Mesenchymal stem cell (in vitro differentiated cells and primary cell): ENCODE data around the gene TSC22D2.

Source experiments
- DNase-seq: peaks from one replicate; pipeline ENCODE4 v3.0.0-alpha.2; 2013
- H2AFZ ChIP-seq: one replicate; pipeline ENCODE4 v1.6.1; 2013; ENCODE audit warnings: low read depth, mild to moderate bottlenecking, control low read depth, inconsistent platforms, low read length, moderate library complexity
- H2AK5ac ChIP-seq: 2 replicates; pipeline ENCODE4 v1.6.1; 2013; ENCODE audit warnings: low read length, moderate library complexity, mild to moderate bottlenecking, inconsistent platforms; ENCODE audit not compliant: severe bottlenecking
- H2BK120ac ChIP-seq: one replicate; pipeline ENCODE4 v1.6.1; 2013; ENCODE audit warnings: low read depth, mild to moderate bottlenecking, inconsistent platforms, low read length, moderate library complexity
- H2BK12ac ChIP-seq, 2 experiments: one replicate each; pipeline ENCODE4 v1.6.1; 2013; ENCODE audit warnings: inconsistent platforms in 2 of 2, low read length in 2 of 2, mild to moderate bottlenecking in 2 of 2, moderate library complexity in 2 of 2, control low read depth in 1 of 2
- H2BK15ac ChIP-seq: one replicate; pipeline ENCODE4 v1.6.1; 2013; ENCODE audit warnings: mild to moderate bottlenecking, low read depth, inconsistent platforms; ENCODE audit not compliant: poor library complexity, severe bottlenecking
- H2BK5ac ChIP-seq: 2 replicates; pipeline ENCODE4 v1.6.1; 2013; ENCODE audit warnings: low read depth, mild to moderate bottlenecking, low read length, control low read depth, inconsistent platforms; ENCODE audit not compliant: poor library complexity, severe bottlenecking
- H3K14ac ChIP-seq, 2 experiments: one replicate each; pipeline ENCODE4 v1.6.1; 2013; ENCODE audit warnings: inconsistent platforms in 2 of 2, low read length in 2 of 2, control low read depth in 1 of 2, mild to moderate bottlenecking in 1 of 2, moderate library complexity in 1 of 2
- H3K18ac ChIP-seq, 2 experiments: one replicate each; pipeline ENCODE4 v1.6.1; 2013; ENCODE audit warnings: inconsistent platforms in 2 of 2, low read length in 2 of 2, control low read depth in 1 of 2, low read depth in 1 of 2, mild to moderate bottlenecking in 1 of 2
- H3K23ac ChIP-seq, 2 experiments: one replicate each; pipeline ENCODE4 v1.6.1; 2013; ENCODE audit warnings: inconsistent platforms in 2 of 2, low read length in 2 of 2, mild to moderate bottlenecking in 2 of 2, moderate library complexity in 2 of 2, control low read depth in 1 of 2
- H3K27ac ChIP-seq: 2 replicates; pipeline ENCODE4 v1.5.1; 2013; ENCODE audit warnings: mild to moderate bottlenecking, moderate library complexity, low read length, control low read depth, inconsistent platforms; ENCODE audit not compliant: poor library complexity, severe bottlenecking
- H3K27me3 ChIP-seq, 2 experiments: 2 replicates each; pipeline versions ENCODE4 v1.6.1 to v1.7.0; 2013; ENCODE audit warnings: low read length in 2 of 2, mild to moderate bottlenecking in 2 of 2, moderate library complexity in 2 of 2, control low read depth in 1 of 2, inconsistent platforms in 1 of 2; ENCODE audit not compliant: control insufficient read depth in 1 of 2, insufficient read depth in 1 of 2
- H3K36me3 ChIP-seq, 2 experiments: 2 replicates each; pipeline versions ENCODE4 v1.6.1 to v1.7.0; 2013; ENCODE audit warnings: low read length in 2 of 2, control low read depth in 1 of 2, inconsistent platforms in 1 of 2, low read depth in 1 of 2, mild to moderate bottlenecking in 1 of 2; ENCODE audit not compliant: insufficient read depth in 2 of 2, control insufficient read depth in 1 of 2
- H3K4ac ChIP-seq, 2 experiments: one replicate each; pipeline ENCODE4 v1.6.1; 2013; ENCODE audit warnings: inconsistent platforms in 2 of 2, low read length in 2 of 2, mild to moderate bottlenecking in 2 of 2, moderate library complexity in 2 of 2, control low read depth in 1 of 2, low read depth in 1 of 2
- H3K4me1 ChIP-seq: 2 replicates; pipeline ENCODE4 v1.6.1; 2013; ENCODE audit warnings: low read depth, low read length, control low read depth; ENCODE audit not compliant: control insufficient read depth, insufficient read depth
- H3K4me2 ChIP-seq: 2 replicates; pipeline ENCODE4 v1.6.1; 2013; ENCODE audit warnings: low read length, mild to moderate bottlenecking, inconsistent platforms; ENCODE audit not compliant: poor library complexity, severe bottlenecking
- H3K4me3 ChIP-seq, 2 experiments: 2 replicates each; pipeline versions ENCODE4 v1.5.1 to v1.7.0; 2013; ENCODE audit warnings: low read length in 2 of 2, mild to moderate bottlenecking in 2 of 2, control low read depth in 1 of 2, low read depth in 1 of 2; ENCODE audit not compliant: insufficient read depth in 1 of 2
- H3K79me1 ChIP-seq: replicated peaks from 2 replicates; pipeline ENCODE4 v1.6.1; 2013; ENCODE audit warnings: mild to moderate bottlenecking, control low read depth, low read length, inconsistent platforms; ENCODE audit not compliant: poor library complexity, severe bottlenecking
- H3K9ac ChIP-seq: 2 replicates; pipeline ENCODE4 v1.7.0; 2013; ENCODE audit warnings: mild to moderate bottlenecking, low read length, moderate library complexity
- H3K9me3 ChIP-seq: 2 replicates; pipeline ENCODE4 v1.7.0; 2013; ENCODE audit warnings: mild to moderate bottlenecking, low read length; ENCODE audit not compliant: control insufficient read depth
- H4K8ac ChIP-seq: one replicate; pipeline ENCODE4 v1.6.1; 2013; ENCODE audit warnings: inconsistent platforms, mild to moderate bottlenecking, low read length, moderate library complexity
- H4K91ac ChIP-seq: one replicate; pipeline ENCODE4 v1.6.1; 2013; ENCODE audit warnings: mild to moderate bottlenecking, low read length, inconsistent platforms
- WGBS: methylation state at CpG from one replicate; pipeline ENCODE4 v1.1.7; 2013; ENCODE audit warnings: mixed read lengths; 5-methylcytosine and 5-hydroxymethylcytosine counted together

Gene TSC22D2

DNA sequence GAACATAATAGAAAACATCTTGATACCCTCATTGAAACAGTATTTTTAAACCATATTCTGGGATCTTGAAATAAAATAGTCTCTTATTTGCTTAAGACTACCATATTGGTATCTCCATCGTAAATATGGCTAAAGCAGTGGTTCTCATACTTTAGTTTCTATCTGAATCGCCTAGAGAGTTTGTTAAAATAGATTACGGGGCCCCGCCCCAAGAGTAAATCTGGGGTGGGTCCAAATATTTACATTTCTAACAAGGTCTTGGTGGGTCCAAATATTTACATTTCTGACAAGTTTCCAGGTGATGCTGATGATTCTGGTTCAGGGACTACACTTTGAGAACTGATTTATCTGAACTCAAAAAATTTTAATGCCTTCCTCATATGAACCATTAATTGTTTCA is 45.3 kb downstream of the TSC22D2 start:
- H3K36me3 ChIP-seq = peaks cover 5 to 23% of the 10 kb centered on the region in 2 experiments
- H2BK15ac ChIP-seq = no peak overlapping the region
- H3K18ac ChIP-seq = no peak overlapping the region
- no peaks in the 10 kb centered on the region for H3K27me3 ChIP-seq
- no peak overlapping the region for H2AK5ac ChIP-seq
- H2BK120ac ChIP-seq = no peak overlapping the region
- no peak overlapping the region for H2BK12ac ChIP-seq
- no peak overlapping the region for H3K27ac ChIP-seq
- no peak overlapping the region for H2BK5ac ChIP-seq
- H3K9ac ChIP-seq = no peak overlapping the region
- H3K9me3 ChIP-seq = no peaks in the 10 kb centered on the region
- no peak overlapping the region for H3K14ac ChIP-seq
- H4K91ac ChIP-seq = no peak overlapping the region
- WGBS = 99% methylated on average over 4 of the region's 4 CpGs
- no peak overlapping the region for H3K4me3 ChIP-seq
- no peaks in the 10 kb centered on the region for H3K4me1 ChIP-seq
- no peak overlapping the region for H4K8ac ChIP-seq
- H3K4ac ChIP-seq = no peak overlapping the region
- no peak overlapping the region for H3K23ac ChIP-seq
- no peak overlapping the region for H2AFZ ChIP-seq
- no peak for DNase-seq
- peaks cover under 1% of the 10 kb centered on the region for H3K79me1 ChIP-seq
- no peak overlapping the region for H3K4me2 ChIP-seq

DNA sequence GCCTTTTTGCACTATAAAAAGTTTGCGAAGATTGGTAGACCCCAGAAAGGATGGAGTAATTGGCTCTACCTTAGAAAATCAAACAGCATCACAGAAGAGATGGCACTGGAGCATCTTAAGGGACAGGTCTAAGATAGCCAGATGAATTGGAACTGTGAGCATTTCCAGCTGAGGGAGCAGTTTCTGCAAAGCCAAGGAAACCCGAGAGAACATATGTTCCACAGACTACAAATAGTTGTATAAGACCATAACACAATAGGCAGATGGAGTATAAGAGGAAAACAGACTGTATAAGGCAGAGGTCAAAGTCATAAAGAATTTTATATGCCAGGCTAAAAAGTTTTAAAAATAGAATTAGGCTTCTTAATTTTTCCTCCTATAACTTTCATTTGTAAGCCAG is 46.0 kb downstream of the TSC22D2 start:
- H2AFZ ChIP-seq = no peak overlapping the region
- no peak overlapping the region for H2BK5ac ChIP-seq
- H2AK5ac ChIP-seq = no peak overlapping the region
- H3K36me3 ChIP-seq = peaks cover 8 to 30% of the 10 kb centered on the region in 2 experiments
- no peak overlapping the region for H3K9ac ChIP-seq
- no peak overlapping the region for H3K4ac ChIP-seq
- peaks cover 4% of the 10 kb centered on the region for H3K79me1 ChIP-seq
- H2BK12ac ChIP-seq = no peak overlapping the region
- no peak overlapping the region for H2BK15ac ChIP-seq
- no peaks in the 10 kb centered on the region for H3K27me3 ChIP-seq
- no peak overlapping the region for H3K4me3 ChIP-seq
- no peaks in the 10 kb centered on the region for H3K9me3 ChIP-seq
- no peak overlapping the region for H3K18ac ChIP-seq
- no peak overlapping the region for H4K8ac ChIP-seq
- no peaks in the 10 kb centered on the region for H3K4me1 ChIP-seq
- H4K91ac ChIP-seq = no peak overlapping the region
- WGBS = 100% methylated on average over 1 of the region's 2 CpGs
- H3K27ac ChIP-seq = no peak overlapping the region
- H2BK120ac ChIP-seq = no peak overlapping the region
- no peak for DNase-seq
- H3K4me2 ChIP-seq = no peak overlapping the region
- no peak overlapping the region for H3K23ac ChIP-seq
- H3K14ac ChIP-seq = no peak overlapping the region

DNA sequence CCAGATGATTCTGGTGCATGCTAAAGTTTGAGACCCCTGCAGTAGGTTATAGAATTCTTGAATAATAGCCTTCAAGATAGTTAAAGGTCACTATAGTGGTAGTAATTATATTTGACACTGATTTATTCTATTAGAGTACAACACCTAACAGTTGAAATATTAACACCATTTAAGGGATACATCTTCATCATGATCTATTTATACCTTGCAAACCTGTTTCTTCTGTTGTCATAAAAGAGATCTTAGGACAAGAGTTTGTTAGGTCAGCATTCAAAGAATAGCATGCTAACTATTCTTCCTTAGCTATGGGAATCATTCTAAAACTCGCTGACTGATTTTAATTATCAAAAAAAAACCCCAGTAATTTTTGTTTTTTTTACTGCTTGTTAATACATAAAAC is 46.5 kb downstream of the TSC22D2 start:
- no peak overlapping the region for H3K23ac ChIP-seq
- no peaks in the 10 kb centered on the region for H3K27me3 ChIP-seq
- no peak overlapping the region for H2AFZ ChIP-seq
- H3K9ac ChIP-seq = no peak overlapping the region
- no peak for DNase-seq
- H2BK5ac ChIP-seq = no peak overlapping the region
- no peak overlapping the region for H3K18ac ChIP-seq
- no peak overlapping the region for H3K4ac ChIP-seq
- no peak overlapping the region for H3K4me3 ChIP-seq
- no CpG with 5 or more reads among the region's 1 CpG for WGBS
- no peak overlapping the region for H3K14ac ChIP-seq
- H2BK15ac ChIP-seq = no peak overlapping the region
- H3K36me3 ChIP-seq = peaks cover 8 to 35% of the 10 kb centered on the region in 2 experiments
- H2AK5ac ChIP-seq = no peak overlapping the region
- no peak overlapping the region for H2BK12ac ChIP-seq
- H4K8ac ChIP-seq = no peak overlapping the region
- H4K91ac ChIP-seq = no peak overlapping the region
- H3K9me3 ChIP-seq = no peaks in the 10 kb centered on the region
- no peak overlapping the region for H3K4me2 ChIP-seq
- H2BK120ac ChIP-seq = no peak overlapping the region
- peaks cover 4% of the 10 kb centered on the region for H3K79me1 ChIP-seq
- H3K4me1 ChIP-seq = no peaks in the 10 kb centered on the region
- no peak overlapping the region for H3K27ac ChIP-seq

DNA sequence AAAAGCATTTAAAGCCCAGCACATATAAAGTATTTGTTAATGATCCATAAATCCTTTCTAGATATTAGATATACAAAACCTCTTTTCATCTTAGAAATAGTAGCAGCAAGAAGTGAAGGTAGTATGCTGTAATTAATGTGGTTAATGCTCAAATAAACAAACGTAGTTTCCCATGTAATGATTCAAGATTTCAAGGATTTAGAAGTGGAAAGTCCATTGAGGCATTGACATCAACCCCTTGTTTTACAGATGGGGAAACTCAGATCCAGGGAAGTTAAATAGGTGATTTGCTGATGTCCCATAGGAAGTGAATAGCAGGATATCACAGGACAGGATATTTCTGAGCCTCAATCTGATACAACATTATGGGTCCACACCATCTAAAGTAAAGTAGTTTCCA is 47.2 kb downstream of the TSC22D2 start:
- Histone ChIP-seq H3K9ac (no peak overlapping the region), H3K4me3 (no peak overlapping the region), H4K8ac (no peak overlapping the region), H2BK12ac (no peak overlapping the region), H2AFZ (no peak overlapping the region), H3K27me3 (no peaks in the 10 kb centered on the region), H2BK120ac (no peak overlapping the region), H3K4ac (no peak overlapping the region), H3K36me3 (peaks cover 8 to 42% of the 10 kb centered on the region in 2 experiments), H3K4me2 (no peak overlapping the region), H2AK5ac (no peak overlapping the region), H3K14ac (no peak overlapping the region), H3K79me1 (peaks cover 4% of the 10 kb centered on the region), H3K18ac (no peak overlapping the region), H2BK5ac (no peak overlapping the region), H3K9me3 (no peaks in the 10 kb centered on the region), H4K91ac (no peak overlapping the region), H2BK15ac (no peak overlapping the region), H3K23ac (no peak overlapping the region), H3K4me1 (no peaks in the 10 kb centered on the region), H3K27ac (no peak overlapping the region)
- WGBS = 84% methylated on average over 1 of the region's 1 CpG
- peak; percentile 65 for DNase-seq
